Measurements from ENCODE around the gene HSPA12B. TPM values are rescaled to one million over a fixed set of nuclear protein-coding genes. Genes with fewer than 3 reads are reported as not detected.

The HSPA12B gene
- total RNA-seq, 1 experiment from 2014 or later, result 6.3 TPM

GRCh38 chr20:3744037-3744436, 11.6 kb downstream of the HSPA12B start (continued):
- TF ChIP-seq, protein P1, sequence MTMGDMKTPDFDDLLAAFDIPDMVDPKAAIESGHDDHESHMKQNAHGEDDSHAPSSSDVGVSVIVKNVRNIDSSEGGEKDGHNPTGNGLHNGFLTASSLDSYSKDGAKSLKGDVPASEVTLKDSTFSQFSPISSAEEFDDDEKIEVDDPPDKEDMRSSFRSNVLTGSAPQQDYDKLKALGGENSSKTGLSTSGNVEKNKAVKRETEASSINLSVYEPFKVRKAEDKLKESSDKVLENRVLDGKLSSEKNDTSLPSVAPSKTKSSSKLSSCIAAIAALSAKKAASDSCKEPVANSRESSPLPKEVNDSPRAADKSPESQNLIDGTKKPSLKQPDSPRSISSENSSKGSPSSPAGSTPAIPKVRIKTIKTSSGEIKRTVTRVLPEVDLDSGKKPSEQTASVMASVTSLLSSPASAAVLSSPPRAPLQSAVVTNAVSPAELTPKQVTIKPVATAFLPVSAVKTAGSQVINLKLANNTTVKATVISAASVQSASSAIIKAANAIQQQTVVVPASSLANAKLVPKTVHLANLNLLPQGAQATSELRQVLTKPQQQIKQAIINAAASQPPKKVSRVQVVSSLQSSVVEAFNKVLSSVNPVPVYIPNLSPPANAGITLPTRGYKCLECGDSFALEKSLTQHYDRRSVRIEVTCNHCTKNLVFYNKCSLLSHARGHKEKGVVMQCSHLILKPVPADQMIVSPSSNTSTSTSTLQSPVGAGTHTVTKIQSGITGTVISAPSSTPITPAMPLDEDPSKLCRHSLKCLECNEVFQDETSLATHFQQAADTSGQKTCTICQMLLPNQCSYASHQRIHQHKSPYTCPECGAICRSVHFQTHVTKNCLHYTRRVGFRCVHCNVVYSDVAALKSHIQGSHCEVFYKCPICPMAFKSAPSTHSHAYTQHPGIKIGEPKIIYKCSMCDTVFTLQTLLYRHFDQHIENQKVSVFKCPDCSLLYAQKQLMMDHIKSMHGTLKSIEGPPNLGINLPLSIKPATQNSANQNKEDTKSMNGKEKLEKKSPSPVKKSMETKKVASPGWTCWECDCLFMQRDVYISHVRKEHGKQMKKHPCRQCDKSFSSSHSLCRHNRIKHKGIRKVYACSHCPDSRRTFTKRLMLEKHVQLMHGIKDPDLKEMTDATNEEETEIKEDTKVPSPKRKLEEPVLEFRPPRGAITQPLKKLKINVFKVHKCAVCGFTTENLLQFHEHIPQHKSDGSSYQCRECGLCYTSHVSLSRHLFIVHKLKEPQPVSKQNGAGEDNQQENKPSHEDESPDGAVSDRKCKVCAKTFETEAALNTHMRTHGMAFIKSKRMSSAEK (CRISPR knock-in tag; IDR thresholded peaks at IDR 0.05; ENCODE audit: borderline replicate concordance), result no peak
- TF ChIP-seq IRF2 (CRISPR knock-in tag; IDR thresholded peaks at IDR 0.05; ENCODE audit: borderline replicate concordance, low read depth), result no peak
- TF ChIP-seq, protein P2, sequence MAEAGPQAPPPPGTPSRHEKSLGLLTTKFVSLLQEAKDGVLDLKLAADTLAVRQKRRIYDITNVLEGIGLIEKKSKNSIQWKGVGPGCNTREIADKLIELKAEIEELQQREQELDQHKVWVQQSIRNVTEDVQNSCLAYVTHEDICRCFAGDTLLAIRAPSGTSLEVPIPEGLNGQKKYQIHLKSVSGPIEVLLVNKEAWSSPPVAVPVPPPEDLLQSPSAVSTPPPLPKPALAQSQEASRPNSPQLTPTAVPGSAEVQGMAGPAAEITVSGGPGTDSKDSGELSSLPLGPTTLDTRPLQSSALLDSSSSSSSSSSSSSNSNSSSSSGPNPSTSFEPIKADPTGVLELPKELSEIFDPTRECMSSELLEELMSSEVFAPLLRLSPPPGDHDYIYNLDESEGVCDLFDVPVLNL (CRISPR knock-in tag; IDR thresholded peaks at IDR 0.05; ENCODE audit: borderline replicate concordance, low read depth), result no peak

- Mint-ChIP-seq H3K9me3 (no peaks in the 10 kb centered on the region), H3K27me3 (ENCODE audit: low read depth) (peaks cover 44% of the 10 kb centered on the region), H3K4me1 (peaks cover 21% of the 10 kb centered on the region), H3K4me3 (peak overlapping the region; percentile 89), H3K27ac (peak overlapping the region; percentile 88), H3K36me3 (no peaks in the 10 kb centered on the region)
- DNase-seq (ENCODE audit: low spot score) (peak; percentile 100), ATAC-seq (peak; percentile 85)
- CTCF ChIA-PET, result interaction anchor here (0.6 to 2.8 kb wide), 33 partner anchors 8 to 340 kb away, joined by 3 to 28 read pairs (median 5); partner anchors contain the start of genes ADISSP, AP5S1, CENPB and HSPA12B
- POLR2A ChIA-PET, result interaction anchor here (0.8 to 1.5 kb wide), 3 partner anchors 12 to 23 kb away, joined by 3 to 13 read pairs (median 3); partner anchors contain the start of gene ADISSP
- TF ChIP-seq, protein P3, sequence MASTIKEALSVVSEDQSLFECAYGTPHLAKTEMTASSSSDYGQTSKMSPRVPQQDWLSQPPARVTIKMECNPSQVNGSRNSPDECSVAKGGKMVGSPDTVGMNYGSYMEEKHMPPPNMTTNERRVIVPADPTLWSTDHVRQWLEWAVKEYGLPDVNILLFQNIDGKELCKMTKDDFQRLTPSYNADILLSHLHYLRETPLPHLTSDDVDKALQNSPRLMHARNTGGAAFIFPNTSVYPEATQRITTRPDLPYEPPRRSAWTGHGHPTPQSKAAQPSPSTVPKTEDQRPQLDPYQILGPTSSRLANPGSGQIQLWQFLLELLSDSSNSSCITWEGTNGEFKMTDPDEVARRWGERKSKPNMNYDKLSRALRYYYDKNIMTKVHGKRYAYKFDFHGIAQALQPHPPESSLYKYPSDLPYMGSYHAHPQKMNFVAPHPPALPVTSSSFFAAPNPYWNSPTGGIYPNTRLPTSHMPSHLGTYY (CRISPR knock-in tag; IDR thresholded peaks at IDR 0.05), result no peak
- 0 out of 2 replicates have a peak, but pooled peaks have one; percentile 25 for TF ChIP-seq ETV6 (CRISPR knock-in tag; IDR thresholded peaks at IDR 0.05)
- no peak for TF ChIP-seq FOXK1 (CRISPR knock-in tag; IDR thresholded peaks at IDR 0.05)
- TF ChIP-seq USF2 (CRISPR knock-in tag; IDR thresholded peaks at IDR 0.05), result peak; percentile 50
- TF ChIP-seq, protein P4, sequence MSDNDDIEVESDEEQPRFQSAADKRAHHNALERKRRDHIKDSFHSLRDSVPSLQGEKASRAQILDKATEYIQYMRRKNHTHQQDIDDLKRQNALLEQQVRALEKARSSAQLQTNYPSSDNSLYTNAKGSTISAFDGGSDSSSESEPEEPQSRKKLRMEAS (CRISPR knock-in tag; IDR thresholded peaks at IDR 0.05), result peak; percentile 43
- TF ChIP-seq SP1 (CRISPR knock-in tag; conservative IDR thresholded peaks at IDR 0.05), result peak; percentile 45; the same call in 1 of the 2 replicates
- peak; percentile 48; the same call in 1 of the 2 replicates for TF ChIP-seq USF1 (CRISPR knock-in tag; IDR thresholded peaks at IDR 0.05)
- no peak for TF ChIP-seq ZNF416 (CRISPR knock-in tag; IDR thresholded peaks at IDR 0.05)
- TF ChIP-seq PRDM15 (CRISPR knock-in tag; IDR thresholded peaks at IDR 0.05), result 0 out of 2 replicates have a peak, but pooled peaks have one; percentile 41
- TF ChIP-seq NFE2L1 (CRISPR knock-in tag; IDR thresholded peaks at IDR 0.05), result no peak
Measured at GRCh38 chr20:3744806-3745685, 12.6 kb downstream of the HSPA12B start.
